NAMALWA (cell line): ENCODE measurements around the gene SST.

ENCODE experiments used
- DNase-seq: peaks from one replicate; pipeline ENCODE4 v3.0.0-alpha.2; 2015; ENCODE audit warnings: low spot score

SST gene

DNA sequence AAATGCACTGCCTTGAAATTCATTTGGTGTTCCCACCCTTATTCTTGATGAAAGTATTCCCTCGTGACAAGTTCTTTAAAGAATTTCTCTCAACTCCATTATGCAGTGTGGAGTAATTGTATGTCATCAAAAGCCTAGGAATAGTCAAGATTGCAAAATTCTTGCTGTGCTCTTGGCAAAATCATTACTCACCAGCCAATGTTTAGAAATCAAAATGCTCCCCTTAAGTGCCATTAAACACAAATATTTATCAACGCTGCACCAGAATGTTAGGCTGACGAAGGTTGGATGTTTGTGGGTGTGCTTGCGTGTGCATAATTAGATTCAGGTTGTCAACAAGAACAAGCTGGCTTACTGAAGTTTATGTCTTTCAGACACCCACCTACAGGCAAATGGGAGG is 40.5 kb downstream of the SST start:
- DNase-seq, result no peak

DNA sequence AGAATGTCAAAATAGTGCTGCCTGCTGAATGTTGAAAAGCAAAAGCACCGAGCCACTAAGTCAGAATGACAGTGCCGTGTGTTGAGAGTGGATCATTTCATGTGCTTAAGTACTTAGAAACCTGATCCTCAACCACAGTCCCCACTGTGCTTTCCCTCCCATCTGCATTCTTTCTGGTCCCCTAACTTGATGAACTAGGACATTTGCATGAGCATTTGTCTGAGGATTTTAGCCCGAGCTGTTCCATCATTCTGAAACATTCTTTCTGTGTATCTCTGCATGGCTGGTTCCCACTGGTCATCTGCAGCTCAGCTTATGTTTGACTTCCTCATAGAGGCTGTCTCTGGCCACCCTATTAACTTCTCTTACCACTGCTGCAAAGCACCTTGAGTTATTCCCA is 42.0 kb downstream of the SST start:
- no peak for DNase-seq

DNA sequence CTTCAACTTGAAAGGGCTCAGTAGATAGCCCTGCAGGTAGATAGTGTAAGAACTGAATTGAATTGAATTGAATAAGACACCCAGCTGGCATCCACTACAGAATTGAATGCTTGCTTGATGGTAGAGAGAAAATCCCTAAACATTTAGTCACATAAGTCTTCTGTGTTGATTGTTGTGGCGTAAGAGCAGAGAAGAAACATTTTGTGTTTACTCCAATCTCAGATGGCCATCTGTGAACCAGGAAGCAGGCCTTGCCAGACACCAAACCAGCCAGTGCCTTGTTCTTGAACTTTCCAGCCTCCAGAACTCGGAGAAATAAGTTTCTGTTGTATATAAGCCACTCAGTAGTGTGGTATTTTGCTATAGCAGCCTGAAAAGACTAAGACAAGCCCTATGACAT is 43.6 kb downstream of the SST start:
- no peak for DNase-seq

DNA sequence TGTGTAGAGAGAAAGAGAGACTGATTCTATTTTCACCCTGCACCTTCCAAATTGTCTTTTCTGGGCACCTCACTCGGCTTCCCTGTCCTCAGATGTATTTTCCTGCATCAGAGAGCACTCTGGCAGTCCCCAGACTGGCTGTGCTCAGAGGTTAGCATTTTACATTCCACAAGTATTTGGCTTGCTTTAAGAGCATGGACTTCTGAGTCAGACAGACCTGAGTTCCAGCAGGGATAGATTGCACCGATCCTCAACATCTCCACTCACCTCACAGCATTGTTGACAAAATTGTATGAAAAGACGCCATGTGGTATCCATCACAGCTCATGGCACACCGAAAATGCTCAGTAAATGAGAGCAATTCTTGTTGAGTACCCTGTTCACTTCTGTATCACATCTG is 45.6 kb downstream of the SST start:
- no peak for DNase-seq

DNA sequence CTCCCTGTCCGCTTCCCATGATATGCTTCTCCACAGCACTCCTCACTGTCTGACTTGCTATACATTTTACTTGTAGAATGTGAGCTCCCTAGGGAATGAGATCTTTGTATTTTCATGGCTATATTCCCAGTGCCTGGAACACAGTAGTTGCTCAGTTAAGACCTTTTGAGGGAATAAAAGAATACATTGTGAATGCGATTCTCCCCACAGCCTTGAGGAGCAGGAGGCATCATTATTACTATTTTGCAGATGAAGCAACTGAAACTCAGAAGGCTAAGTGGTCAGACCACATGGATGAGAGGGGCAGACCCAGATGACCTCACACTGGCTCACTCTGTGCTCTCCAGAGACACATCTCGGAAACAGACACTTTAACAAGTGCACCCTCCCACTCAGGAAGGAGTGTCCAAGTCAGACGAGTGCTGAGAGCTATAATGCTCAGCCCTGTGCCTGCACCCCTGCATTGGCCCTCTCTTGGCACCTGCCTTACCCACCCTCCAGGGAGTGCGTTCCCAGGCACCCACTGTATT is 46.8 kb downstream of the SST start:
- no peak for DNase-seq

DNA sequence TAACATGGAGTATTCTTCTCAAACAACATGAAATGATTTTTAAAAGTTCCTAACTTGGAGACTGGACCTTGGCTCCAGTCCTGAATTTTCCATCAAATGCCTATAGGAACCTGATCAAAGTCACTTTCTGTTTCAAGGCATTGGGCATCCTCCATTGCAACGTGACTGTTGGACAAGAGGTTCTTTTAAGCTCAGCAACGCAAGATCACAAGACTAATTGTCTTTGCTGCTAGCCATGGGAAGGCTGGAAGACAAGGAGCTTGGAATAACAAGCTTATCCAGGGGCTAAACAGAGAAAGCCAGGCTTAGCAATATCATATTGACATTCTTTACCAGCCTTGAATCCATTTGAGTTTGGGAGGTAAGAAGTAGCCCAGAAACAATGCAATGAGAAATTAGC is 48.3 kb downstream of the SST start:
- DNase-seq, result no peak

DNA sequence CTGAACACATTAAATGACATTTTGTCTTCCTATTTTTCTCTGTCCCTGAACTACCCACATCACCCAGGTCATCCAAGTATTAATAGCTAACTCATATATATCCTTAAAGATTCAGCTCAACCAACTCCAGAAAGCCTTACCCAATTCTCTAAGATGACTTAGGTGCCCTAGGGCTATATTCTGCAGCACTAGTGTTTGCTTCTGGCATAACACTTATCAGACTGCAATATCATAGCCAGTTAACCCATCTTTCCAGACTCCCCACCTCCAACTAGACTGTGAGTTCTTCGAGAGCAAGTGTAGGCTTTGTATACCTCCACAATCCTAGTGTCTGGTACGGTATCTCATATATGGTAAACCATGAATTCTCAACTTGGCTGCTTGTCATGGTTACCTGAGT is 50.7 kb downstream of the SST start:
- DNase-seq, result no peak
